Vagina (tissue), 2 donors: ENCODE data around the gene GRM7.

Experiments used
- CTCF ChIP-seq, 3 experiments: fragments of 450-650 bp in 2 of 3; fragments of 200-600 bp in 1 of 3; sonication (generic) in 1 of 3; IDR thresholded peaks; one replicate each; pipeline ENCODE4 v1.5.1; 2017 to 2019; ENCODE audit warnings: antibody characterized with exemption in 3 of 3, mild to moderate bottlenecking in 2 of 3, moderate library complexity in 2 of 3
- POLR2AphosphoS5 ChIP-seq, 2 donors: sonication (generic); formaldehyde crosslinking; IDR thresholded peaks; one replicate each; pipeline ENCODE4 v1.9.0; 2017; ENCODE audit warnings: antibody characterized with exemption in 2 of 2, mild to moderate bottlenecking in 2 of 2, low read depth in 1 of 2; ENCODE audit not compliant: insufficient read depth in 1 of 2

GRCh38 chr3:7766530-7766929, 905.6 kb downstream of the GRM7 start:
- no peak for TF ChIP-seq CTCF (IDR thresholded peaks at IDR 0.05)
- no peak for TF ChIP-seq POLR2AphosphoS5 (IDR thresholded peaks at IDR 0.05; ENCODE audit: insufficient read depth in 1 of 2, low read depth in 1 of 2)
